Myometrial cell (primary cell): Measurements from ENCODE around the gene RPTOR. TPM values are rescaled to one million over a fixed set of nuclear protein-coding genes. Genes with fewer than 3 reads are reported as not detected.

Experiments
- total RNA-seq: library from RNA; depleted of rRNA; stranded (reverse); fragments of >200 nt; gene quantifications from 2 replicates; pipeline ENCODE4 v1.2.3, GENCODE V29; 2015

RPTOR gene, protein sequence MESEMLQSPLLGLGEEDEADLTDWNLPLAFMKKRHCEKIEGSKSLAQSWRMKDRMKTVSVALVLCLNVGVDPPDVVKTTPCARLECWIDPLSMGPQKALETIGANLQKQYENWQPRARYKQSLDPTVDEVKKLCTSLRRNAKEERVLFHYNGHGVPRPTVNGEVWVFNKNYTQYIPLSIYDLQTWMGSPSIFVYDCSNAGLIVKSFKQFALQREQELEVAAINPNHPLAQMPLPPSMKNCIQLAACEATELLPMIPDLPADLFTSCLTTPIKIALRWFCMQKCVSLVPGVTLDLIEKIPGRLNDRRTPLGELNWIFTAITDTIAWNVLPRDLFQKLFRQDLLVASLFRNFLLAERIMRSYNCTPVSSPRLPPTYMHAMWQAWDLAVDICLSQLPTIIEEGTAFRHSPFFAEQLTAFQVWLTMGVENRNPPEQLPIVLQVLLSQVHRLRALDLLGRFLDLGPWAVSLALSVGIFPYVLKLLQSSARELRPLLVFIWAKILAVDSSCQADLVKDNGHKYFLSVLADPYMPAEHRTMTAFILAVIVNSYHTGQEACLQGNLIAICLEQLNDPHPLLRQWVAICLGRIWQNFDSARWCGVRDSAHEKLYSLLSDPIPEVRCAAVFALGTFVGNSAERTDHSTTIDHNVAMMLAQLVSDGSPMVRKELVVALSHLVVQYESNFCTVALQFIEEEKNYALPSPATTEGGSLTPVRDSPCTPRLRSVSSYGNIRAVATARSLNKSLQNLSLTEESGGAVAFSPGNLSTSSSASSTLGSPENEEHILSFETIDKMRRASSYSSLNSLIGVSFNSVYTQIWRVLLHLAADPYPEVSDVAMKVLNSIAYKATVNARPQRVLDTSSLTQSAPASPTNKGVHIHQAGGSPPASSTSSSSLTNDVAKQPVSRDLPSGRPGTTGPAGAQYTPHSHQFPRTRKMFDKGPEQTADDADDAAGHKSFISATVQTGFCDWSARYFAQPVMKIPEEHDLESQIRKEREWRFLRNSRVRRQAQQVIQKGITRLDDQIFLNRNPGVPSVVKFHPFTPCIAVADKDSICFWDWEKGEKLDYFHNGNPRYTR (N-terminal part only)
- 19.6 and 23.7 TPM in 2 replicates for total RNA-seq

DNA sequence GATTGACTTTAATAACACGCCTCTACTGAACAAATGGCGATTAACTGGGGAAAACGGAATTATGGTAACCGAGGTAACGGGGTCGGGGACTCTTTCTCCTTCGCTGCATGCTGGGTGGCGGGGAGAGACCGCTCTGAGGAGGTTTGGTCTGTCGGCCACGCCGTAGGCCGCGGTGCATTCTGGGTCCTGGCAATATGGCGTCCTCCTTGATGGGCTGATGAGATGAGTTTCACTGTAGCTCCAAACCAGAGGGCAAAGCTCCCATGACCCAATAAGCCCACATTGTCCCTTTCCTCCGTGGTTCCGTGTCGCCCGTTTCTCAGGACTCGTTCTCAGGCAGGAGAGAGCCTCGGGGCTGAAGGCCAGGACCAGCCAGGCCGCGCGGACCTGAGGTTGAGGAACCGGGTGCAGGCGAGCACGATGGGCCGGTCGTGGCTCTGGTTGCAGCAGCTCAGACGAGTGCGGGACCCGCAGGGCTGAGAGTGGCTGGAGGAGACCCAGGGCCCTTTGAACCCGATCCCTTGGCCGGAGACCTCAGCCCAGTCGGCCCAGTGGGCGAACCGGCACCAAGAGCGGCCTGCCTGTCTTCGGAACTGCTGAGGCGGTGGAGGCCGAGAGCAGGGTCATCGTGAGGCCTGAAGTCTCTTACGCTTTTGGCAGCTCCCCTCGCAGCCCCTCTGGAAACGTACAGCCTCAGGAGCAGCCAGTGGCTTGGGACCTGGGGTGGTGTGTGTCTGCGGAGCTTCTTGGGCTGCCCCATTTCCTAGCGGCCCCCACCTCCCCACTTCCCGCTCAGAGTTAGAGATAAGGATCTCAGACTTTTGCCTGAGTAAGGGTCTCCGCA, at the start of gene RPTOR:
Gene RPTOR (plus strand): TSS at position 184 of the 844 bp plus-strand sequence. CDS start 792 bp downstream, outside the sequence.

DNA sequence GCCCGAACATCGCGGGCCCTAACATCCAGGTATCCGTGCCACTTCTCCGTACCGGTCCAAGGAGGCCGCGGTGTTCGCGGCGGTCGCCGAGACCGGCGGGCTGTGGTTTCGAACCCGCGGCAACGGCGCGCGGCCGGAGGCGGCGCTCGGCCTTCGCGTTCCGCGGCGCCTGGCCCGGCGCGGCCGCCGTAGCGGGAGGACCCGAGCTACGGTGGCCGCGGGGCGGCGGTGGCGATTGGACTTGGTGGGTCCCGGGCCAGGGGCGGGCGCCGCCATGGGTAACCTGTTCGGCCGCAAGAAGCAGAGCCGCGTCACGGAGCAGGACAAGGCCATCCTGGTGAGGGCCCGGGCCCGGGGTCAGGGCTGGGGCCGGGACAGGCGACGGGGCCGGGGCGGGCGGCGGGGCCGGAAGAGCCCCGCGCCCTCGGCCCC, 447.0 kb downstream of the RPTOR start, which contains the start of gene CHMP6:
Gene CHMP6 (plus strand): TSS at position 197 of the 432 bp plus-strand sequence. CDS start 78 bp downstream, at position 275.

Other genes starting within 250 kb of the RPTOR start
- 14.7 and 24.8 TPM in 2 replicates for gene ENDOV, start 129.7 kb upstream of the RPTOR start, total RNA-seq
- gene NPTX1, start 68.2 kb upstream of the RPTOR start, total RNA-seq = under 0.01 and 0.35 TPM in 2 replicates